ES-I3 (cell line): ENCODE results near the gene PPP1R27.

Source experiments
- H3K36me3 ChIP-seq: 2 replicates; pipeline ENCODE4 v1.6.1; 2013; ENCODE audit warnings: mild to moderate bottlenecking, low read length, control low read depth, moderate library complexity; ENCODE audit not compliant: insufficient read depth
- H3K4me1 ChIP-seq: 2 replicates; pipeline ENCODE4 v1.6.1; 2013; ENCODE audit warnings: mild to moderate bottlenecking, control low read depth, low read length; ENCODE audit not compliant: insufficient read depth
- H3K9ac ChIP-seq: 2 replicates; pipeline ENCODE4 v1.6.1; 2013; ENCODE audit warnings: low read depth, mild to moderate bottlenecking, low read length, moderate library complexity
- H3K9me3 ChIP-seq: 2 replicates; pipeline ENCODE4 v1.6.1; 2013; ENCODE audit warnings: mild to moderate bottlenecking, low read length, moderate library complexity; ENCODE audit not compliant: control insufficient read depth, insufficient read depth

The PPP1R27 gene

DNA sequence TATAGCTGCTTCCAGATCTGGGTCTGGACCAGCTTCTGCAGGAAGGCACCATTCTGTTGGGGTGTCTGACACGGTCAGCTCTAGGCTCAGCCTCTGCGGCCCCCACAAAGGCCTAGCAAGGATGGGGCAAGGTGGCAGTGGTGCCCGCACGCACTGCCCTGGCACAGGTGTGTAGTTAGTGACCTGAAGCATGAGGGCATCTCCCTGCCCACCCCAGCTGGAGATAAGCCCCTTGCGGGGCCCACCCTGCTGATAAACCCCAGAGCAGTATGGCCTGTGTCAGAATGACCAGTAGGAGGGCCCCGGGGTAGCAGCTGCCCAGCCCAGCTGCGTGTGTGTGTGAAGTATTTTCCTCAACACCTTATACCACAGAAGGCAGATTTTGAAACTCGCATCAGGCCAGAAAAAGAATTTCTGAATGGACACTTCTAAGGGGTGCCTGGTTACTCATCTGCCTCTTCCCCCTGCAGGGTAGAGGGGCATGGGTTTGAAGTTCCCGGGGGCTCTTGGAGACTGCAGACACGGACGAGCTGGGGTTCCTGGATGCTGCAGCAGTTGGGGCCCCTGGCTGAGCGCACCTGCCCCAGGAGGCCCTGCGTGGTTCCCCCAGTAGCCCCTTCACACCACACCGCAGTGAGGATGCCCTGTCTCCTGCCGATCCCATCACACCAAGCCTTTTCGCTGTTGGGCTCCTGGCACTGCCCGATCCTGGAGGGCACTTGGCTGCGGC, 31.8 kb upstream of the PPP1R27 start:
- Histone ChIP-seq H3K9ac (no peak overlapping the region), H3K9me3 (no peaks in the 10 kb centered on the region), H3K4me1 (peaks cover 29% of the 10 kb centered on the region; the same call in 1 of the 2 replicates), H3K36me3 (peaks cover 16% of the 10 kb centered on the region)

DNA sequence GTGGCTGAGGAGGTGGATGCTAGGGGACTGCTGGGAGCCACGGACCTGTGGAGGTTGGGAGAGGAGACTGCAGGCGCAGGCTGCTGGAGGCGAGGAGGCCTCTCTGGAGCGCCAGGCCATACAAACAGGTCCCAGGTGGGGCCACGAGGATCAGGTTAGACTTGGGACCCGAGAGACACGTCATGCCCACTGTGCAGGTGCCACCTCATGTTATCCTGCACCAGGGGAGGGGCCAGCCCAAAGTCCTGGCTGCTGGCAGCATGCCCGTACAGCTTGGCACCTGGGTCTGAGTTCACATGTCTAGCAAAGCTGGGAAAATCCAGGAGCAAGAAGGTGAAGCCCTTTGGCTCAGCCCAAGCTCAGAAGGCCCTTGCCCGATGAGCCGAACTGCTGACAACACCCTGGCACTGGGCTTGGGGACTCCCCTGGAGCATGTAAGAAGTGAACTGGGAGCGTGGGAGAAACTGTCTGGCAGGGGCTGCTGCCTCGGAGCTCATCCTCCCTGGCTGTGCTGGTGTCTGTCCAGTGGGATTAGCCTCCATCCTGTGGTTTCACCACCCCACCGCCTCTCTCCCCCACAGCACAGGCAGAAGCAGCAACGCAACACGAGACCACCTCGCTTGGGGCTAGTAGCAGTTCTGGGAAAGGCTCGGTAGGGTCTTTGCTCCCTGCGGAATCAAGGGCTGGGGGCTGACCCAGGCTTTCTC, 31.0 kb upstream of the PPP1R27 start:
- H3K4me1 ChIP-seq, result peaks cover 29% of the 10 kb centered on the region; the same call in 1 of the 2 replicates
- no peak overlapping the region for H3K9ac ChIP-seq
- H3K9me3 ChIP-seq, result no peaks in the 10 kb centered on the region
- peaks cover 16% of the 10 kb centered on the region for H3K36me3 ChIP-seq

DNA sequence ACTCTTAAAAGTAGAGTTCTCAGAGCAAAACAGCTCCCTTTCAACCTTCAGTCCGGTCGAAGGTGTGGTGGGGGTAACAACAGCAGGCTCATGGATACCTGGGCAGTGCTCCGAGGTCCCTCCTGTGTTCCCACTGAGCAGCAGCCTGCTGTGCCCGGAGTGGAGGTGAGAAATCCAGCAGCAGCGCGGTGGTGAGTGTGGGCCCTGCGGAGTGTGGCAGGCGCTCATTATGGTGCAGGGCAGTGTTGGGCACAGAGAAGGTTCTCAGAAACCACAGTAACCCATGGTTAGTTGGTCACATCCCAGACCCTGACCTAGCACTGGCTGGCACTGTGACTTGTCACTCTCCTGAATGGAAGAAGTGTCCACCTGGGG, 30.5 kb upstream of the PPP1R27 start:
- peaks cover 29% of the 10 kb centered on the region; the same call in 1 of the 2 replicates for H3K4me1 ChIP-seq
- peaks cover 16% of the 10 kb centered on the region for H3K36me3 ChIP-seq
- H3K9me3 ChIP-seq, result no peaks in the 10 kb centered on the region
- no peak overlapping the region for H3K9ac ChIP-seq

DNA sequence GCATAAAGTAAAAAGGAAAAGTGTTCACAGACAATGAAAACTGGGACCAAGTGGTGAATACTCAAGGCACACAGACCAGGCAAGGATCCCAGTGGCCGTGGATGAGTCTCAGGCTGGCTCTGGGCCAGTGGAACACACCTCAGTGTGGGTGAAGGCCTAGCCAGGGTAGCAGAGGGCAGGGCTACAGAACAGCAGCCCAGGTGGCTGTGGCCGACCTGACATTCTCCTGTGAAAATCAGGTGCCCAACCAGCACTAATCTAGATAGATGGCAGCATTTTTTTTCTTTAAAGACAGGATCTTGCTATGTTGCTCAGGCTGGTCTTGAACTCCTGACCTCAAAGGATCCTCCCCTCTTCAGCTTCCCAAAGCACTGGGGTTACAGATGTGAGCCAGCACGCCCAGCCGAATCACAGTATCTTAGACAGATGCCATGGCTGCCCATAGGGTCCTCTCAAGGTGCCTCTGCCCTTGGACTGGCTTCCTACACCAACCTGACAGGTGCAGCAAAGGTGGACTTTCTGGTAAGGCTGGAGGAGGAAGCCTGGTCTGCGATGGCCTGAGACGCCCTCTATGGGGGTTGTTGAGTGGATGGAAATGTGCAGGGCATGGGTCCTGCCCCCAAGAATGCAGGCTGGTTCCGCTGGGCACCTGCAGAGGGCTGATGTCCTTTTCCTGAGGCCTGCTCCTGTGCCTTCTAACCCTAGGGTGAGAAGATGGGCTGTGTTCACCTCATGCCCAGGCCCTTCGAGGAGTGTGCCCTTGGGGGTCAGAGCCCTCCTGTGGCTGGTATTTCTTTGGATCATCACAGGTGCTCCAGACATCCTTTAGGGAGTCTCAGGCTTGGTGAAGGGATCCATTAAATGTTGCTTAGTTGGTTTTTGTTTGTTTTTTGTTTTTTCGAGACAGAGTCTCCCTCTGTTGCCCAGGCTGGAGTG, 29.3 kb upstream of the PPP1R27 start:
- Histone ChIP-seq H3K4me1 (peaks cover 31% of the 10 kb centered on the region; the same call in 1 of the 2 replicates), H3K9ac (no peak overlapping the region), H3K36me3 (peaks cover 16% of the 10 kb centered on the region), H3K9me3 (no peaks in the 10 kb centered on the region)

DNA sequence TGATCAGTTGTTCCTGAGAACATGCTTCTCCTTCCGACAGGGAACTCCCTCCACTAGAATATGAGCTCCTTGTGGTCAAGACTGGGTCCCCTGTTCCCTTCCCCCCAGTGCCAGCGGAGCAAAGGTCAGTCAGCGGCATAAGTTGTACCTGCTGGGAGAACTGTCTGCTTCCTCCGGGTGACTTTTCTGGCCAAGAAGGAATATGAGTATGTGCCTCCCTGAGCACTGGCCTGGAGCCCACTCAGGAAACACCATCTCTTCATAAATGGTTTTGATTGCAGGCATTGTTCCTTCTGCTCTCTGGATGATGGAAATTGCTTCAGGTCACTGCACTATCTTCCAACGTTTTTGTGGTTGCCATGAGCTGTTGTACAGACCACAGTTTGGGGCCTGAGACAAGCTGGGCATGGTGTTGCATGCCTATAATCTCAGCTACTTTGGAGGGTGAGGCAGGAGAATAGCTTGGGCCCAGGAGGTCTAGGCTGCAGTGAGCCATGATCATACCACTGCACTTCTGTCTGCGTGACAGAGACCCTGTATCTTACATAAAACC, 28.3 kb upstream of the PPP1R27 start:
- Histone ChIP-seq H3K4me1 (peaks cover 24% of the 10 kb centered on the region; the same call in 1 of the 2 replicates), H3K36me3 (peaks cover 22% of the 10 kb centered on the region), H3K9me3 (no peaks in the 10 kb centered on the region), H3K9ac (no peak overlapping the region)

DNA sequence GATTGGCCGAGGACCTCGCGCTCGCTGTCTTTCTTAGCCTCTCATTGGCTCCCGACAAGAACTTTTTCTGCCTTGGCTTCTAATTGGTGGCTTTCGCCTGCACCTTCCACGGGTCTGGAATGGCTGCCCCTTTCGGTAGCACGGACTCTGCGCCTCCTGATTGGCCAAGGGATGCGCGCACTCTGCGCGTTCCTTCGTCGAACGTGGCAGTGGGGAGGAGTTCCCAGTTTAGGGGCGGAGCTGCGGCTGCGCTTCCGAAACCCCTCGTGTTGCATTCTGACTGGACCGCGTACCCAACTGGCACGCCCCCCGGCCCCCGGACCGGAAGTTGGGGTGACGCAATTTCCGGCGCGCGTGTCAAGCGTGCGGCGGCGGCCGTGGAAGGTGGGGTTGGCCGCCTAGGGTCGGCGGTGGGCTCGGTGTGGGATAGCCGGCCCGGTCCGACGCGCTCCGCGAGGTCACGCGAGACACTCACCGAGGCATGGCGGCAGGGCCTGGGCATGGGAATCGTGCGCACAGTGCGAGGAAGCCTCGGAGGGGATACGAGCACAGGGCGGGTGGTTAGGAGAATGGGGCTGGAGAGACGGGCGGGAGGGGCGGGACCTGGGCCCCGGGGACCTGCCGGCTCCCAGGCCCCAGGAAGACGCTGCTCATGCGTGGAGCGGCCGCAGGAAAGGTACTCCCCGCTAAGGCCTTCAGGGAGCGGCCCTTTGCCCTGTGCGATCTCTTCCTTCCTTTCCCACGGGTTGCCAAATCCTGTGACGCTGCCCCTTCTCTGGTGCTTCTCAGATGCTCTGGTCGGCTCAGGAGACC, 26.1 kb upstream of the PPP1R27 start:
- peaks cover 31% of the 10 kb centered on the region for H3K36me3 ChIP-seq
- 0 out of 2 replicates have a peak, but pooled peaks cover 6% of the 10 kb centered on the region for H3K4me1 ChIP-seq
- no peaks in the 10 kb centered on the region for H3K9me3 ChIP-seq
- H3K9ac ChIP-seq, result peak overlapping the region; percentile 95

DNA sequence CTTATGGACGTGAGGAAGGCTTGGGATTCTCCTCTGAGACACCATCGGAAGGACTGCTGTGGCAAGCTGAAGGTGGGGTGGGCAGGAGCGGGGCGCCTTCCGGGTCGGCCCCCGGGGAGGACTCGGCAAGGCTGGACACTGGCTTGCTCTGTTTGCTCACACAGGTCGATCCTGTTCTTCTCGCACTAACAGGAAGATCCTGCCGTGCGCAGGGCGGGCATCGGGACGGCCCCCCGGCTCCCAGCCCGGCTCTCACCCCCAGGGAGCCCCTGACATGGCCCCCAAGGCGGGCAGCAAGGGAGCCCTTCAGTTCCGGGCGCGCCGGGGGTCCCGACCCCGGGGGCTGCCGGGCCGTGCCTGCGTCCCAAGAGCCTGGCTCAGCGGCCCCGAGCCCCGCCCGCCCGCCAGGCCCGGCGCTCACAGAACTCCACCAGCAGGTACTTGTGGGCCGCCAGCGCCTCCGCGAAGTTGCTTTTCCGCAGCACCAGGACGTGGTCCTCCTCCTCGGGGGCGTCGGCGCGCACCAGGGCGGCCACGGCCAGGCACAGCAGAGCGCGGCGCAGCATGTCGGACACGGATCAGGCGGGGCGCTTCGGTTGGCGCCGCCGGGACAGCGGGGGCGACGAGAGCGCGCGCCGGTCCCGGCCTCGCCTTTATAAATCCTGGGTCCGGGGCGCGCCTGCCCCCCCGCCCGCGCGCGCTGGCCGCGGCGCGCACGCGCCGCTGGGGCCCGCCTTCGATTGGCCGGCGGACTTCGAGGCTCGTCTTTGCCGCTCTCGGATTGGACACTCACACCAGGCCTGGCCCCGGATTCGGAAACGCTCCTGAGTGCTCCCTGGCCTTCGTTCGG, 25.3 kb upstream of the PPP1R27 start, which contains the start of gene P4HB:
Gene P4HB (minus strand): TSS at position 630 of the 850 bp plus-strand sequence. CDS start 64 bp downstream, at position 566.
- H3K4me1 ChIP-seq, result 0 out of 2 replicates have a peak, but pooled peaks cover 6% of the 10 kb centered on the region
- no peaks in the 10 kb centered on the region for H3K9me3 ChIP-seq

DNA sequence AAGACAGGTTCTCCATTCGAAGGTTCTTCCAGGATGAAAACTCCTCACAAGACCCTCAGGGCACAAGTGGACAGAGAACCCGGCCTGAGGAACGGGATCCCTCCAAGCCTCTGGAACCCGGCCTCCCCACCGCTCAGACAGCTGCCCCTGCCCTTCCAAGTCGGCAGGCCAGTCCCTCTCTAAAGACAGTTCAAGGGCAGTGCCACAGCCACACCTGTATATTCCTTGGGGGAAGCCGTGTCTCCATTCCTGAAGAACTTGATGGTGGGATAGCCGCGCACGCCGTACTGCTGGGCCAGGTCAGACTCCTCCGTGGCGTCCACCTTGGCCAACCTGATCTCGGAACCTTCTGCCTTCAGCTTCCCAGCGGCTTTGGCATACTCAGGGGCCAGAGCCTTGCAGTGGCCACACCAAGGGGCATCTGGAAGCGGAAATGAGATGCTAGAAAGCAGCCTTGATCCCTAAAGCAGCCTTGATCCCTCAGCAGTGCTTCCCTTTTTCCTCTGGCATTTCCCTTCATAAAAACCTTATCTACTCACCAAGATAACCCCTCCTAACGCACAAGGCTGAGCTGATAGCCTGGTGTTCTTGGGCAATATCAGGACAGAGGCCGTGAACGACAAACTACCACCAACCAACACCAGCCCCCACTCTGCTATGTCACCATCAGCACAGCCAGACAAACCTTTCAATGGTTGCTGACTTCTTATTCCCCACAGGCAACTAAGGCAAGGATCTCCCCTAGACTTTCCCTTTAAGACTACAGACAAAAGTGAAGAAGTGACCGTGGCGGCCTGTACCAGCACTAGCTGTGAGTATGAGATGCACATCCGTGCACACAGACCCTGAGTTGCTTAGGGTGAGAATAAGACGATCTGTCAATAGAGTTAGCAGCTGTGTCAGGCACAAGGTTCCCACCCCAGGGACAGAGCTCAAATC, 24.4 kb upstream of the PPP1R27 start:
- Histone ChIP-seq H3K4me1 (0 out of 2 replicates have a peak, but pooled peaks cover 6% of the 10 kb centered on the region), H3K9me3 (no peaks in the 10 kb centered on the region), H3K36me3 (peaks cover 44% of the 10 kb centered on the region), H3K9ac (peak overlapping the region; percentile 92)

More for the DNA sequence above, 25.3 kb upstream of the PPP1R27 start, which contains the start of gene P4HB:
- H3K36me3 ChIP-seq, result peaks cover 37% of the 10 kb centered on the region
- H3K9ac ChIP-seq, result peak within 1 kb of the TSS; percentile 95

DNA sequence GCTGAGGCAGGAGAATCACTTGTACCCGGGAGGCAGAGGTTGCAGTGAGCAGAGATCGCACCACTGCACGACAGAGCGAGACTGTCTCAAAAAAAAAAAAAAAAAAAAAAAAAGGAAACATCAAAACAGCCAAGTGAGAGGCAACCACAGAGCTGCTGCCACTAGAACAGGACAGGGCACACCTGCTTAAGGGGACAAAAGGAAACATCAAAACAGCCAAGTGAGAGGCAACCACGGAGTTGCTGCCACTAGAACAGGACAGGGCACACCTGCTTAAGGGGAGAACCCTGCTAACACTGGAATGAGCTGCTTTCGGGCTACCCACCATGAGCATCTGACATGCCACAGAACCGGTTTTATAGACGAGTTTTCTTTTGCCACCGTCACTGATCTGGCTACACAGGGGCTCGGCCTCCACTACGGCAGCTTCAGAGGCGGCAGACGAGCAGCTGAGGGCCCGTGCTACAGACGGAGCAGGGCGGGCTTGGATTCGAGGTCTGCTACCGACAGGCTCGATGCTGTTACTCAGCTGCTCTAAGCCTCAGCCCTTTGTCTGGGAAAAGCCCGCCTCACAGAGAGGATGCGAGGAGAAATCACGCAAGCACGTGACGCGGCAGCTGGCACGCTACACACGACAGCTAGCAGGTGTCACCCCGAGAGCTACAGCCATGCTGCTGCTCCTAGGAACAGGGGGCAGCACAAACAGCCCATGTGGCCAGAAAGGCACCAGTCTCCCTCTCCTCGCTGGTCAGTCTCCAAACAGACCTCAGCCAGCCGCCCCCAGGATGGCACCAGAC, 23.5 kb upstream of the PPP1R27 start:
- no peak overlapping the region for H3K9ac ChIP-seq
- H3K9me3 ChIP-seq, result no peaks in the 10 kb centered on the region
- 0 out of 2 replicates have a peak, but pooled peaks cover 6% of the 10 kb centered on the region for H3K4me1 ChIP-seq
- H3K36me3 ChIP-seq, result peaks cover 49% of the 10 kb centered on the region

DNA sequence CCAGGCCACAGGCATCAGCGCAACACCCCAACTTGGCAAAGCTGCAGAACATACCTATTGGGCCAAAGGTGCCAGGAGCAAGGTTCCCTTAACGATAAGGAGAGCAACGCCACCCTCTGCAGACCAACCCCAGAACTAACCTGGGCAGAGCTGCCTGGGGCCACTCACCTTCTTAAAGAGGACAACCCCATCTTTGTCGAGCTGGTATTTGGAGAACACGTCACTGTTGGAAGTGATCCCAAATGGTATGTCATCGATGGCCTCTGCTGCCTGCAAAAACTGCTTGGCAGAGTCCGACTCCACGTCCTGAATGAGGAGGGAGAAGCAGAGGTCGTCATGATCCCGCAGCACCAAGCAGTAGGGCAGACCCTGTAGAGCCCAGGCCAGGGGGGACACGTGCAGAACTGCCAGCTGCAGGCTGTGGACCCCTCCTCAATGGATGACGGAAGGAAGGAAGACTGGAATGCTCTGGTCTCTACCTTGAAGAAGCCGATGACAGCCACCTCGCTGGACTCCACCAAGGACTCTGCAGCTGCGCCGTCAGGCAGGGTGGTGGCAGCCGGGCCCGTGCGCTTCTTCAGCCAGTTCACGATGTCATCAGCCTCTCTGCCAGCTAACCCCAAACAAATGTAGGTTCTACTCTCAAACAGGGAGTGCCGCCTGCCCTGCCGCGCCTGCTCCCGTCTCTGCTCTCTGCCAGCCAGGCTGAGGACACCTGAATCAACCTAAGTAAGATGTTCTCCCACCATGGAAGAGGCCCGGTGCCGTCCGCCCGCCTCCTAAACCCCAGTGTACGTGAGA, 20.3 kb upstream of the PPP1R27 start:
- peaks cover 64% of the 10 kb centered on the region for H3K36me3 ChIP-seq
- no peak overlapping the region for H3K9ac ChIP-seq

More for the DNA sequence above, 20.3 kb upstream of the PPP1R27 start:
- H3K9me3 ChIP-seq, result no peaks in the 10 kb centered on the region
- 0 out of 2 replicates have a peak, but pooled peaks cover 6% of the 10 kb centered on the region for H3K4me1 ChIP-seq
